Hindlimb muscle (tissue), 1 donor: ENCODE results near the gene CNGA3. TPM values are rescaled to one million over a fixed set of nuclear protein-coding genes. Genes with fewer than 3 reads are reported as not detected.
A peak's percentile ranks its signal among the peaks of the same experiment; 100 is the strongest.
"Not testable (repeated sequence)": the region's sequence is repeated elsewhere in the genome, so short reads cannot be mapped to it uniquely, and the experiment has no call there.

ENCODE experiments used
- DNase-seq: peaks from one replicate; pipeline ENCODE4 v3.0.0-alpha.2; 2013
- polyA plus RNA-seq: library from polyadenylated mRNA; unstranded; fragments of 120-200 nt; gene quantifications from one replicate; pipeline ENCODE4 v1.2.1, GENCODE V29; 2013; ENCODE audit not compliant: insufficient read length

Gene CNGA3
- polyA plus RNA-seq, 1 donor = 0.57 TPM

GRCh38 chr2:98404556-98405250 lies 58.4 kb downstream of the CNGA3 start:
- DNase-seq = no peak

- no peak for DNase-seq
These were observed 59.0 kb downstream of the CNGA3 start for GRCh38 chr2:98405301-98405700.

- no peak for DNase-seq
These were observed 61.9 kb downstream of the CNGA3 start for GRCh38 chr2:98408155-98408554.

GRCh38 chr2:98412751-98413458 lies 66.6 kb downstream of the CNGA3 start:
- DNase-seq = peak; percentile 40

- not testable (repeated sequence) for DNase-seq
These were observed 68.0 kb downstream of the CNGA3 start for GRCh38 chr2:98414246-98414645.

- DNase-seq = not testable (repeated sequence)
These were observed 69.5 kb downstream of the CNGA3 start for GRCh38 chr2:98415719-98416248.

- no peak for DNase-seq
These were observed 70.3 kb downstream of the CNGA3 start for GRCh38 chr2:98416383-98417159.

- DNase-seq = no peak
These were observed 73.3 kb downstream of the CNGA3 start for GRCh38 chr2:98419544-98419943.

GRCh38 chr2:98419977-98420725 lies 73.9 kb downstream of the CNGA3 start:
- peak; percentile 2 for DNase-seq

- no peak for DNase-seq
These were observed 76.2 kb downstream of the CNGA3 start for GRCh38 chr2:98422449-98422848.

GRCh38 chr2:98426771-98427170 lies 80.5 kb downstream of the CNGA3 start:
- no peak for DNase-seq

- DNase-seq = no peak
These were observed 85.9 kb downstream of the CNGA3 start for GRCh38 chr2:98432145-98432544.

- no peak for DNase-seq
These were observed 87.2 kb downstream of the CNGA3 start for GRCh38 chr2:98433363-98433964.

- DNase-seq = no peak
These were observed 88.2 kb downstream of the CNGA3 start for GRCh38 chr2:98434492-98434891.

GRCh38 chr2:98435670-98436069 lies 89.4 kb downstream of the CNGA3 start:
- not testable (repeated sequence) for DNase-seq

- DNase-seq = no peak
These were observed 90.5 kb downstream of the CNGA3 start for GRCh38 chr2:98436734-98437133.

GRCh38 chr2:98438190-98439133 lies 92.2 kb downstream of the CNGA3 start:
- no peak for DNase-seq

GRCh38 chr2:98441706-98442450 lies 95.6 kb downstream of the CNGA3 start:
- DNase-seq = no peak

GRCh38 chr2:98442488-98442887 lies 96.2 kb downstream of the CNGA3 start:
- no peak for DNase-seq
